ENCODE results near the gene OR4C46.
"Not testable (repeated sequence)": the region's sequence is repeated elsewhere in the genome, so short reads cannot be mapped to it uniquely, and the experiment has no call there.

The OR4C46 gene

DNA sequence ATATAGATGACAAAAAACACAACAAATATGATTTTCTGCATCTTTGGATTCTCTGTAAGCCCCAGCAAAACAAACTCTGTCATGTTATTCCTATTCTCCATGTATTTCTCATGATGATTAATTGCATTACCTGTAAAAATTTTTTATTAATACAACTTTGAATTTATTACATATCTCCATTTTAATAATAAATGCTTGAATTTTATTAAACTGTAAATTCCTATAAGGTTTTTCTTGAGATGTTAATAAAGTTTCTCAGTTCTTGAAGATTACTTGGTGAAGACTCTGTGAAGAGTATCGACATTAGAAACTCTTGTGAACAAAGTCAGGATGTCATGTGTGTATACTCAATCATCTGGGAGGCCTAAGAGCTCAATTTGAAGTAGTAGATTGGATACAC is at the start of gene OR4C46:
TSS of gene OR4C46 (minus strand) at position 101 of the 400 bp plus-strand sequence. CDS start at position 101, 0 bp downstream.
- DNase-seq, result no peak

DNA sequence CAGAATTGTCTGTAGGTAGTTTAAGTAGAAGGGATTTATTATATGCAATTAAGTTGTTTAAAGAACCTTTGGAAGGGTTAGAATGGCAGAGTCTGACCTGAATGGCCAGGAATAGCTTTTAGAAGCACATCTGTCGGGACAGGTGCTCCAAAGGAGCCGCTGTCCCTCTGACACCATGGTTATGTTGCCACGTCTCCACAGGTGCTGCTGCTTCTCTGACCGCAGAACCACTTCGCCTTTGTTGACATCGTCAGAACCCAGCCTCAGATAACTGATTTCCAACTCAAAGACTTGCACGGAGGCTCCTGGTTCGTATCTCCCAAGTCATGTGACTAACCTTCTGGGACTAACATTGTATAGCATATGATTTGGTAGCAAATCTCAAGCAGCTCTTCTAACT is 41.8 kb upstream of the OR4C46 start:
- DNase-seq, result not testable (repeated sequence)

- not testable (repeated sequence) for DNase-seq
These were observed 42.4 kb downstream of the OR4C46 start for GRCh38 chr11:54561439-54561838.

GRCh38 chr11:54558919-54559318 is 44.9 kb downstream of the OR4C46 start:
- DNase-seq, result no peak

GRCh38 chr11:54558407-54558806 is 45.4 kb downstream of the OR4C46 start:
- DNase-seq, result no peak

Data from activated naive CD4-positive, alpha-beta T cell treated with anti-CD3 and anti-CD28 coated beads, Interleukin-2, amount 50 U/mL, for 16 hours (primary cell).